ENCODE data around the gene REPIN1. TPM values are rescaled to one million over a fixed set of nuclear protein-coding genes. Genes with fewer than 3 reads are reported as not detected.

The REPIN1 gene
- total and polyA plus RNA-seq, 9 of the 15 experiments (the other 6 are each of a cell fraction or from before 2014, with no cell fraction given): 8.1 to 283 (median 94.3) TPM

- peak in 1 of 2 experiments; percentile 92; a peak in 3 of 4 replicates for TF ChIP-seq SIN3A (IDR thresholded peaks at IDR 0.05; ENCODE audit: borderline replicate concordance in 2 of 2, control insufficient read depth in 1 of 2, low read depth in 2 of 2, low read length in 2 of 2)
- no peak for TF ChIP-seq PPARD (CRISPR knock-in tag; IDR thresholded peaks at IDR 0.05)
- TF ChIP-seq ZNF740 (CRISPR knock-in tag; IDR thresholded peaks at IDR 0.05): no peak
- TF ChIP-seq ZNF740 (tag; IDR thresholded peaks at IDR 0.05): peak in 1 of 2 experiments; percentile 82; a peak in 2 of 4 replicates
- TF ChIP-seq RBM14 (IDR thresholded peaks at IDR 0.05; ENCODE audit: borderline replicate concordance, insufficient read depth, low read depth, low read length): 0 out of 2 replicates have a peak, but pooled peaks have one; percentile 94
- no peak for TF ChIP-seq ZFP30 (CRISPR knock-in tag; IDR thresholded peaks at IDR 0.05; ENCODE audit: borderline replicate concordance)
- no peak for TF ChIP-seq POLR2B (IDR thresholded peaks at IDR 0.05; ENCODE audit: low read depth, partially characterized antibody)
- no peak for TF ChIP-seq SMARCA4 (IDR thresholded peaks at IDR 0.05)
- peak; percentile 99 for TF ChIP-seq L3MBTL2 (IDR thresholded peaks at IDR 0.05)
- no peak for TF ChIP-seq NELFE (IDR thresholded peaks at IDR 0.05; ENCODE audit: insufficient read depth, insufficient read length)
- TF ChIP-seq, protein P1, sequence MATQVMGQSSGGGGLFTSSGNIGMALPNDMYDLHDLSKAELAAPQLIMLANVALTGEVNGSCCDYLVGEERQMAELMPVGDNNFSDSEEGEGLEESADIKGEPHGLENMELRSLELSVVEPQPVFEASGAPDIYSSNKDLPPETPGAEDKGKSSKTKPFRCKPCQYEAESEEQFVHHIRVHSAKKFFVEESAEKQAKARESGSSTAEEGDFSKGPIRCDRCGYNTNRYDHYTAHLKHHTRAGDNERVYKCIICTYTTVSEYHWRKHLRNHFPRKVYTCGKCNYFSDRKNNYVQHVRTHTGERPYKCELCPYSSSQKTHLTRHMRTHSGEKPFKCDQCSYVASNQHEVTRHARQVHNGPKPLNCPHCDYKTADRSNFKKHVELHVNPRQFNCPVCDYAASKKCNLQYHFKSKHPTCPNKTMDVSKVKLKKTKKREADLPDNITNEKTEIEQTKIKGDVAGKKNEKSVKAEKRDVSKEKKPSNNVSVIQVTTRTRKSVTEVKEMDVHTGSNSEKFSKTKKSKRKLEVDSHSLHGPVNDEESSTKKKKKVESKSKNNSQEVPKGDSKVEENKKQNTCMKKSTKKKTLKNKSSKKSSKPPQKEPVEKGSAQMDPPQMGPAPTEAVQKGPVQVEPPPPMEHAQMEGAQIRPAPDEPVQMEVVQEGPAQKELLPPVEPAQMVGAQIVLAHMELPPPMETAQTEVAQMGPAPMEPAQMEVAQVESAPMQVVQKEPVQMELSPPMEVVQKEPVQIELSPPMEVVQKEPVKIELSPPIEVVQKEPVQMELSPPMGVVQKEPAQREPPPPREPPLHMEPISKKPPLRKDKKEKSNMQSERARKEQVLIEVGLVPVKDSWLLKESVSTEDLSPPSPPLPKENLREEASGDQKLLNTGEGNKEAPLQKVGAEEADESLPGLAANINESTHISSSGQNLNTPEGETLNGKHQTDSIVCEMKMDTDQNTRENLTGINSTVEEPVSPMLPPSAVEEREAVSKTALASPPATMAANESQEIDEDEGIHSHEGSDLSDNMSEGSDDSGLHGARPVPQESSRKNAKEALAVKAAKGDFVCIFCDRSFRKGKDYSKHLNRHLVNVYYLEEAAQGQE (IDR thresholded peaks at IDR 0.05; ENCODE audit: borderline replicate concordance): peak; percentile 83
- TF ChIP-seq, protein P1 (CRISPR knock-in tag; IDR thresholded peaks at IDR 0.05; ENCODE audit: low read depth): peak; percentile 58; the same call in 1 of the 2 replicates
- TF ChIP-seq RBM34 (IDR thresholded peaks at IDR 0.05; ENCODE audit: borderline replicate concordance, insufficient read depth, low read length): no peak; the same call in 1 of the 2 replicates
- TF ChIP-seq ZNF431 (CRISPR knock-in tag; IDR thresholded peaks at IDR 0.05): peak; percentile 82
- TF ChIP-seq ZC3H4 (CRISPR knock-in tag; IDR thresholded peaks at IDR 0.05; ENCODE audit: borderline replicate concordance): no peak
- TF ChIP-seq NR1H2 (CRISPR knock-in tag; IDR thresholded peaks at IDR 0.05): peak; percentile 52; the same call in 1 of the 2 replicates
- TF ChIP-seq SOX6 (IDR thresholded peaks at IDR 0.05): peak; percentile 56
- no peak for TF ChIP-seq ZFP36 (IDR thresholded peaks at IDR 0.05; ENCODE audit: low read depth, low read length, partially characterized antibody)
- 0 out of 2 replicates have a peak, but pooled peaks have one; percentile 9 for TF ChIP-seq ZFPM2 (CRISPR knock-in tag; IDR thresholded peaks at IDR 0.05)
- TF ChIP-seq ZNF253 (CRISPR knock-in tag; conservative IDR thresholded peaks at IDR 0.05): peak; percentile 69; the same call in 1 of the 2 replicates
Observed at GRCh38 chr7:150368096-150368883, at the start of gene REPIN1 (continued).

All from K562 (cell line).